Mammary epithelial cell (primary cell): Measurements from ENCODE around the gene NPPA.

ENCODE experiments used
- CTCF ChIP-seq, 2 donors: IDR thresholded peaks in 1 of 2; conservative IDR thresholded peaks in 1 of 2; 2 replicates each; pipeline ENCODE4 v1.5.1; 2011 to 2012; ENCODE audit warnings: inconsistent platforms in 2 of 2, low read length in 2 of 2, mild to moderate bottlenecking in 2 of 2, control low read depth in 1 of 2, low read depth in 1 of 2; ENCODE audit not compliant: insufficient read depth in 1 of 2; ENCODE audit errors: extremely low read depth in 1 of 2
- EZH2 ChIP-seq: IDR thresholded peaks from 2 replicates; pipeline ENCODE4 v1.6.1; 2012; ENCODE audit warnings: low read length, inconsistent platforms, borderline replicate concordance

- TF ChIP-seq CTCF (conservative IDR thresholded peaks at IDR 0.05 in 1 of 2, IDR thresholded peaks at IDR 0.05 in 1 of 2; ENCODE audit: extremely low read depth in 1 of 2, insufficient read depth in 1 of 2, low read depth in 1 of 2, low read length in 2 of 2) (no peak), EZH2 (no peak)
Observed at GRCh38 chr1:11882814-11883538, 35.4 kb upstream of the NPPA start.
